Measurements from ENCODE around the gene SPTBN4. TPM values are rescaled to one million over a fixed set of nuclear protein-coding genes. Genes with fewer than 3 reads are reported as not detected.
"Not testable (repeated sequence)": the region's sequence is repeated elsewhere in the genome, so short reads cannot be mapped to it uniquely, and the experiment has no call there.

Gene SPTBN4
- polyA plus RNA-seq, 4 donors, result 0.92 to 2.2 (median 1.6) TPM

DNA sequence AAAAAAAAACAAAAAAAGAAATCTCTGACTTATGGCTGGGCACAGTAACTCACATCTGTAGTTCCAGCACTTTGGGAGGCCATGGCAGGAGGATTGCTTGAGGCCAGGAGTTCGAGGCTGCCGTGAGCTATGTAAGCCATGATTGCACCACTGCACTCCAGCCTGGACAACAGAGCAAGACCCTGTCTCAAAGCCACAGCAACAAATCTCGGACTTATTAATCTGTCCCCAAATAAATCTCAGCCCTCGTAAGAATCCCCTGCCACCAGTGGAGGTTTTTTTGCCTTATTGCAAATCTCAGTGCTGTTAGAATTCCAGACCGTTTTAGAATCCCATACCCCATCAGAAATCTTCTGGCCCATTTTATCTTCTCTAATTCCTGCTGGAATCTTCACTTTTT, 114.7 kb downstream of the SPTBN4 start:
- no peak for DNase-seq (ENCODE audit: low read depth in 4 of 4, low spot score in 2 of 4)

DNA sequence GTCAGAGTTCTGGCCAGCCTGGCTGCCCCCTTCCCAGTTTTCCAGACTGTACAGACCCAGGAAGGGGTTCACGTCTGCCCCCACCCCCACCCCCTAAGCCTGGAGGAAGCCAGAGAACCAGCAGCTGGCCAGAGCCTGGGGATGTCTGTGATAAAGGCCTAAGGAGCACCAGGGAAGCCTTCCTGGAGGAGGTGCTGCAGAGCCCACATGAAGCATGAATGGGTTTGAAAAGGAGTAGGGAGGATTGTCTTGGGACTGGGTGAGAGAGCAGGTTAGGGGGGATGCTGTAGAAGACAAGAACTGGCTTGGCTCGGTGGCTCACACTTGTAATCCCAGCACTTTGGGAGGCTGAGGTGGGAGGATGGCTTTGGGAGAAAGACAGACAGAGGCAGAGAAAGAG, 115.7 kb downstream of the SPTBN4 start:
- no peak for DNase-seq (ENCODE audit: low read depth in 4 of 4, low spot score in 2 of 4)

- DNase-seq (ENCODE audit: low read depth in 4 of 4, low spot score in 2 of 4), result no peak
These were observed 116.5 kb downstream of the SPTBN4 start for GRCh38 chr19:40583283-40583682.

- no peak for DNase-seq (ENCODE audit: low read depth in 4 of 4, low spot score in 2 of 4)
These were observed 117.2 kb downstream of the SPTBN4 start for GRCh38 chr19:40584007-40584406.

DNA sequence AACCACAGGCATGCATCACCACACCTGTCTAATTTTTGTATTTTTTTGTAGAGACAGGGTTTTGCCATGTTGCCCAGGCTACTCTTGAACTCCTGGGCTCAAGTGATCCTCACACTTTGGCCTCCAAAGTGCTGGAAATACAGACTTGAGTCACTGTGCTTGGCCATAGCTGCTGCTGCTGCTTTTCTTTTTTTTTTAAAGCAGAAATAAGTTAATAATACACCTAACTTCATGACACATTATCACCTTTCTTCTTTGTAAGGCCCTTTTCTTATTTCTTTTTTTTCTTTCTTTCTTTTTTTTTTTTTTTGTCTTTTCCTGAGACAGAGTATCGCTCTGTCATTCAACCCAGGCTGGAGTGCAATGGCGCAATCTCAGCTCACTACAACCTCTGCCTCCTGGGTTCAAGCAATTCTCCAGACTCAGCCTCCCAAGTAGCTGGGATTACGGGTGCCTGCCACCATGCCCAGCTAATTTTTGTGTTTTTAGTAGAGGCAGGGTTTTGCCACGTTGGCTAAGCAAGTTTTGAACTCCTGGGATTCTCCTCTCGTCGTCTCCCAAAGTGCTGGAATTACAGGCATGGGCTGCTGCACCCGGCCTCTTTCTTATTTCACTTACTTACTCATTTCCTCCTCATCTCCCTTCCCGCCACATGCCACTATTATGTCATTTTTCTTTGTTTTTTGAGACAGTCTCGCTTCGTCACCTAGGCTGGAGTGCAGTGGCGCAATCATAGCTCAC, 118.6 kb downstream of the SPTBN4 start:
- DNase-seq (ENCODE audit: low read depth in 4 of 4, low spot score in 2 of 4), result no peak

DNA sequence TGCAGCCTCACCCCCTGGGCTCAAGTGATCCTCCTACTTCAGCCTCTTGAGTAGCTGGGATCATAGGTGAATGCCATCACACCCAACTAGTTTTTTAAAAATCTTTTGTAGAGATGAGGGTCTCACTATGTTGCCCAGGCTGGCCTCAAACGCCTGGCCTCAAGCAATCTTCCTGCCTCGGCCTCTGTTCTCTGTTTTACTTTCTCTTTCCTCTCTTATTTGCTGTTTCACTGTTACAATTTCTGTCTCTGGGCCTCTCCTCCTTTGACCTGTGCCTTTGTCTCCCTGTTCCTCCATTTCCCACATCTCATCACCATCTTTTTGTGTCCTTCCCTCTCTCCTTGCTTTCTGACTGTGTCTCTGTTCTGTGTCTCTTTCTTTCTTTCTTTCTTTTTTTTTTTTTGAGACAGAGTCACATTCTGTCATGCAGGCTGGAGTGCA, 119.2 kb downstream of the SPTBN4 start:
- no peak for DNase-seq (ENCODE audit: low read depth in 4 of 4, low spot score in 2 of 4)

- no peak for DNase-seq (ENCODE audit: low read depth in 4 of 4, low spot score in 2 of 4)
These were observed 119.8 kb downstream of the SPTBN4 start for GRCh38 chr19:40586611-40587010.

GRCh38 chr19:40588110-40588854, 121.5 kb downstream of the SPTBN4 start:
- no peak for DNase-seq (ENCODE audit: low read depth in 4 of 4, low spot score in 2 of 4)

DNA sequence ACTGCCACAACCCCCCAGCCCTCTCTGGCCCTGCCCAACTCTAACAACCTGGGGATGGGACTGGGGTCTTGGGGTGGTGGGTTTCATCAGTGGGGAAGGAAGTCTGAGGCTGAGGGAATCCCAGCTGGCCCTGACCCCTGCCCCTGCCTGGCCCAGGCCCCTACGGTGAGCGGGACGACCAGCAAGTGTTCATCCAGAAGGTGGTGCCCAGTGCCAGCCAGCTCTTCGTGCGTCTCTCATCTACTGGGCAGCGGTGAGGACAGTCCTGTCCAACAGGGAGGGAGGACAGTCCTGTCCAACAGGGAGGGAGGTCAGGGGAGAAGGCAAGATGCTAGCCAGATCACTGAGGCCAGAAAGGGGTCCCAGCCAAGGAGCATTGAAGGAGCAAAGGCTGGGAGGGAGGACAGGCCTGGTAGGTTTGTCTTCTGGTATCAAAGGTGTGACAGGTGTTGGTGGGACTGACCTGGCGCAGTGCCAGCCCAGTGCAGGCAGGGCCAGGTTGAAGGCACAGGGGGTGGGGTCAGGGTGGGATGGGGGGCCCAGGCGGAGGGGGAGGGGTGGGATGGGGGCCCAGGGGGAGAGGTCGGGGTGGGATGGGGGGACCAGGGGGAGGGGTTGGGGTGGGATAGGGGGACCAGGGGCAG, 122.2 kb downstream of the SPTBN4 start:
- no peak for DNase-seq (ENCODE audit: low read depth in 4 of 4, low spot score in 2 of 4)

- no peak for DNase-seq (ENCODE audit: low read depth in 4 of 4, low spot score in 2 of 4)
These were observed 123.0 kb downstream of the SPTBN4 start for GRCh38 chr19:40589591-40590429.

GRCh38 chr19:40590464-40591265, 123.9 kb downstream of the SPTBN4 start:
- no peak for DNase-seq (ENCODE audit: low read depth in 4 of 4, low spot score in 2 of 4)

- DNase-seq (ENCODE audit: low read depth in 4 of 4, low spot score in 2 of 4), result not testable (repeated sequence)
These were observed 124.9 kb downstream of the SPTBN4 start for GRCh38 chr19:40591724-40592123.

DNA sequence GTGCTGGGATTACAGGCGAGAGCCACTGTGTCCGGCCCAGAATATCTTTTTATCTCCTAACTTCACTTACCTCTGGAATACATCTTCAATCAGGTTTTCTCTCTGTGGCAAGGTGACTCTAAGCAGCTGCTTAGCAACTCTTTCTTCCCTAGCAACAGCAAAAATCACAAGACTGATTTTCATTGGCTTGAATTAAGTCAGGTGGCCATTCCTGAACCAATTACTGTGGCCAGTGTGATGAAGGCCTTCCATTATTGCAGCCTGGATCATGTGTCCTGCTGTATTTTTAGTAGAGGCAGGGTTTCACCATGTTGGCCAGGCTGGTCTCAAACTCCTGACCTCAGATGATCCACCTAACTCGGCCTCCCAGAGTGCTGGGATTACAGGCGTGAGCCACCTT, 125.4 kb downstream of the SPTBN4 start:
- DNase-seq (ENCODE audit: low read depth in 4 of 4, low spot score in 2 of 4), result no peak

DNA sequence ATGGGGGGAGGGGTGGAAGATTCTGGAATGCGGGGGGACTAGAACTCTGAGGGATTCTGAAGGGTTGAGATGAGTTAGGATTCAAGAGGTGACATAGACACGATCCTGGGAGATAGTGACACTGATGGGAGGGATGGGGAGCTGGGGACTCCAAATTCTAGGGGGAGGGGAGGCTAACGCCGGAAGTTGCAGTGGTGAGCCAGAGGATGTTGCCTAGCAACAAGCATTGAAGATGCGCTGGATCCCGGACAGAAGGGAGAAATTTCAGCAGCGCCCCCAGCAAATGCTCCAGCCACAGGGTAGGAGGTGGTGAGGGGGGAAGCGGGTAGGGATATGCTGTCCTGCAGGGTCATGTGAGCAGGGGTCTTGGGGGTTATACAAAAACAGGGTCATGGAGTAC, 127.5 kb downstream of the SPTBN4 start:
- no peak for DNase-seq (ENCODE audit: low read depth in 4 of 4, low spot score in 2 of 4)

DNA sequence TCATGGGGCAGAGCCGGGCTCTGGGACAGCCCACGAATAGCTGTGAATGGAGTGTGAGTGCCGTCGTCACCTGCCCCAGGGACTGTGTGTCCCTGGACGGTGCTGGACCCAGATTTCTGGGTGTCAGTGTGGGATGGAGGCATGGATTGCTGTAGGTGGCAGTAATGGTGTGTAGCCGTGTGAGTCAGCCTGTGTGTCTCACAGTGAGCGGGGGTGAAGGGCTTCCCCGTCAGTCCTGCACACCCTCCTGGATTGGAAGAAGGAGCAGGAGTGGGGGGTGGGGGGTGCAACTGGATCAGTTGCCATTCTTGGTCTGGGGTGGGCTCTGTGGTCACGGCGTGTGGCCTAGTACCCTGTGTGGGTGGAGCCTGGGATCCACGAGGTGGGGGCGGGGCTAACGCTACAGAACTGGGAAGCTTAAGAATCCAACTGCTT, 127.9 kb downstream of the SPTBN4 start:
- no peak for DNase-seq (ENCODE audit: low read depth in 4 of 4, low spot score in 2 of 4)

- DNase-seq (ENCODE audit: low read depth in 4 of 4, low spot score in 2 of 4), result no peak
These were observed 130.0 kb downstream of the SPTBN4 start for GRCh38 chr19:40596608-40597328.

DNA sequence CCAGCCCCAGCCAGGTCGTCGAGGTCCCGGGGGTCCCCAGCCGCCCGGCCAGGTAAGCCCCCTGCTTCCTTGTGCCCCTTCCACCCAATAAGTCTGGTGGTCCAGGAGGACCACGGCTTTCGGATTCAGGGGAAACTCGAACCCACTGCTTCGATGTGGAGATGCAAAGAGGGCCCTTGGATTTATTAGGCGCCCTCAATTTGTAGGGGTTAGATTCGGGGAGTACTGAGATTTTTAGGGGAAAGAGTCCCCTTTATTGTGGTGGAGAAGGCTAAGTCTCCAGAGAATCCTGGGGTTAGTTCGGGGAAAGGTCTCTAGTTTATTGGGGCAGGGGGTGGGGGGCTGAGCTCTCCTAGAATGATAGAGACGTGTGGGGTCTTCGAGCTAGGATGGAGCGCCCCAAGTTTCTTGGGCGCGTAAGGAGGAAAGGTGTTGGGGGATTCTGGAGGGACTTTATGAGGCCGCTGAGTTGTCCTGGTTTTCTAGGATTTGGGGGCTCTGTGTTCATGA, 130.6 kb downstream of the SPTBN4 start:
- DNase-seq (ENCODE audit: low read depth in 4 of 4, low spot score in 2 of 4), result no peak

GRCh38 chr19:40598121-40598917, 131.5 kb downstream of the SPTBN4 start:
- peak in 3 of 4 donors; percentile 87 to 93 (median 88) for DNase-seq (ENCODE audit: low read depth in 4 of 4, low spot score in 2 of 4)
